Measurements from ENCODE around the gene NEGR1.

The NEGR1 gene

GRCh38 chr1:71428029-71428428, 854.3 kb downstream of the NEGR1 start:
- DNase-seq = no peak

- no peak for DNase-seq
These were observed 855.3 kb downstream of the NEGR1 start for GRCh38 chr1:71427066-71427465.

- DNase-seq = no peak
These were observed 857.8 kb downstream of the NEGR1 start for GRCh38 chr1:71424536-71424935.

GRCh38 chr1:71422221-71422620, 860.1 kb downstream of the NEGR1 start:
- no peak for DNase-seq

GRCh38 chr1:71417421-71417820, 864.9 kb downstream of the NEGR1 start:
- no peak for DNase-seq

- no peak for DNase-seq
These were observed 868.2 kb downstream of the NEGR1 start for GRCh38 chr1:71414179-71414578.

- DNase-seq = no peak
These were observed 868.7 kb downstream of the NEGR1 start for GRCh38 chr1:71413441-71414175.

GRCh38 chr1:71400050-71400449, 882.3 kb downstream of the NEGR1 start:
- DNase-seq = no peak

- DNase-seq = no peak
These were observed 882.7 kb downstream of the NEGR1 start for GRCh38 chr1:71399594-71399993.

- no peak for DNase-seq
These were observed 889.0 kb downstream of the NEGR1 start for GRCh38 chr1:71393301-71393700.

- no peak for DNase-seq
These were observed 891.8 kb downstream of the NEGR1 start for GRCh38 chr1:71390518-71390917.

- no peak for DNase-seq
These were observed 904.5 kb downstream of the NEGR1 start for GRCh38 chr1:71377886-71378285.

GRCh38 chr1:71372496-71372895, 909.8 kb downstream of the NEGR1 start:
- no peak for DNase-seq

- DNase-seq = no peak
These were observed 910.8 kb downstream of the NEGR1 start for GRCh38 chr1:71371581-71371980.

- no peak for DNase-seq
These were observed 918.1 kb downstream of the NEGR1 start for GRCh38 chr1:71364236-71364635.

- no peak for DNase-seq
These were observed 919.6 kb downstream of the NEGR1 start for GRCh38 chr1:71362691-71363090.

GRCh38 chr1:71362076-71362475, 920.3 kb downstream of the NEGR1 start:
- DNase-seq = no peak

- no peak for DNase-seq
These were observed 924.6 kb downstream of the NEGR1 start for GRCh38 chr1:71357708-71358107.

- DNase-seq = no peak
These were observed 930.9 kb downstream of the NEGR1 start for GRCh38 chr1:71351438-71351837.

GRCh38 chr1:71350805-71351204, 931.5 kb downstream of the NEGR1 start:
- DNase-seq = no peak

- no peak for DNase-seq
These were observed 932.0 kb downstream of the NEGR1 start for GRCh38 chr1:71350330-71350729.

Data from stimulated activated CD4-positive, alpha-beta T cell treated with anti-CD3 and anti-CD28 coated beads, Interleukin-2, amount 100 ng/mL, for 24 hours (primary cell).